ENCODE data around the gene CNTLN. TPM values are rescaled to one million over a fixed set of nuclear protein-coding genes. Genes with fewer than 3 reads are reported as not detected.

CNTLN gene
- total and polyA plus RNA-seq, 2 of the 13 experiments (the other 11 are each of a cell fraction or from before 2014, with no cell fraction given), result 1.5 to 5.7 TPM

- 50% methylated on average over 2 of the region's 2 CpGs for WGBS (ENCODE audit: low lambda C conversion rate)
- Histone ChIP-seq H3K4me3 (replicated peaks in 1 of 3; ENCODE audit: insufficient read depth in 1 of 3, low read depth in 2 of 3, low read length in 3 of 3) (no peak overlapping the region), H3K27me3 (ENCODE audit: control insufficient read depth in 1 of 2, insufficient read depth in 2 of 2, low read length in 2 of 2) (no peaks in the 10 kb centered on the region), H3K9me3 (ENCODE audit: low read length) (peaks cover 26% of the 10 kb centered on the region; the same call in 1 of the 2 replicates), H3K36me3 (replicated peaks in 1 of 2; ENCODE audit: control insufficient read depth in 1 of 2, insufficient read depth in 2 of 2, low read length in 2 of 2) (no peaks in the 10 kb centered on the region), H3K27ac (ENCODE audit: extremely low read length, insufficient read depth, low read length) (no peak overlapping the region), H3K9ac (ENCODE audit: insufficient read depth, low read depth, low read length) (no peak overlapping the region), H3K79me2 (ENCODE audit: insufficient read depth, low read length) (no peaks in the 10 kb centered on the region), H3K4me1 (ENCODE audit: insufficient read depth, low read length) (no peaks in the 10 kb centered on the region), H4K20me1 (ENCODE audit: insufficient read depth, low read length) (no peaks in the 10 kb centered on the region), H2AFZ (ENCODE audit: low read length) (no peak overlapping the region), H3K4me2 (ENCODE audit: low read depth, low read length) (no peak overlapping the region)
- DNase-seq (ENCODE audit: low spot score), result no peak
- TF ChIP-seq ZNF615 (CRISPR knock-in tag; IDR thresholded peaks at IDR 0.05; ENCODE audit: borderline replicate concordance) (no peak), HNRNPK (IDR thresholded peaks at IDR 0.05; ENCODE audit: low read depth, low read length, poor library complexity, severe bottlenecking) (no peak), RCOR2 (CRISPR knock-in tag; IDR thresholded peaks at IDR 0.05) (no peak), GATA4 (IDR thresholded peaks at IDR 0.05; ENCODE audit: borderline replicate concordance, low read depth) (no peak), ARNT (IDR thresholded peaks at IDR 0.05) (no peak), THAP8 (CRISPR knock-in tag; IDR thresholded peaks at IDR 0.05; ENCODE audit: borderline replicate concordance) (no peak), ZNF800 (CRISPR knock-in tag; IDR thresholded peaks at IDR 0.05) (no peak), JDP2 (CRISPR knock-in tag; IDR thresholded peaks at IDR 0.05; ENCODE audit: borderline replicate concordance) (no peak), ZNF441 (CRISPR knock-in tag; IDR thresholded peaks at IDR 0.05; ENCODE audit: borderline replicate concordance) (no peak), CBX1 (IDR thresholded peaks at IDR 0.05; ENCODE audit: low read depth) (no peak), GMEB1 (CRISPR knock-in tag; IDR thresholded peaks at IDR 0.05; ENCODE audit: borderline replicate concordance) (no peak), CREB1 (IDR thresholded peaks at IDR 0.05) (no peak), CREB1 (CRISPR knock-in tag; IDR thresholded peaks at IDR 0.05) (no peak), SRSF4 (IDR thresholded peaks at IDR 0.05; ENCODE audit: low read depth, low read length, poor library complexity, severe bottlenecking) (no peak), MED1 (CRISPR knock-in tag; IDR thresholded peaks at IDR 0.05) (no peak)
- POLR2A ChIA-PET, result no interaction called here
- intact Hi-C loops (cut with micrococcal nuclease; ENCODE audit: unreplicated experiment) (no loop called here), in situ Hi-C loops (cut with HindIII; ENCODE audit: extremely low pct_ligation_motif_present, low pct_unique_long_range_greater_than_20kb) (no loop called here)
- BruUV-seq (replicated peaks), result no TSS peak
- CTCF ChIA-PET (ENCODE audit: low intra/inter-chr PET ratio, low total read pairs), result no interaction called here
- no peak for FAIRE-seq
- ATAC-seq, result no peak
Observed at GRCh38 chr9:17291766-17292165, 156.9 kb downstream of the CNTLN start.
